Measurements from ENCODE around the gene PPME1. TPM values are rescaled to one million over a fixed set of nuclear protein-coding genes. Genes with fewer than 3 reads are reported as not detected.

PPME1 gene
- total RNA-seq, 1 experiment from 2014 or later, result 39.4 TPM

DNA sequence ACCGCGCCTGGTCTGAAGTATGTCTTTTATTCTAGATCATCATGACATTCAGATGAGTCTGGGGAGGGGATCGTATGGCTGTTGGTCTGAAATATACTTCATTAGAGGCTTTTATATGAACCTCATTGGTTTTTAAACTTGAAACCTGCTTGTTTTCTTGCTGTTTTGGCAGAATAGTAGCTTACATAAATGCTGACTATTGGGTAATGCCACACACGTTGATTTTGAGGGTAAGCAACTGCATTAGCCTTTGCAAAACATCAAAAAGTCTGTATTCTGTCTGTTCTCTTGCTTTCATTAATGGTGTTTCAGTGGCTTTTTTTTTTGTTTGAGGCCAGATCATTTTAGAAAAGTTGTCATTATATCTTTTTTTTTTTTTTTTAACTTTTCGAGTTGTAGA is 14.2 kb downstream of the PPME1 start:
- H3K79me2 ChIP-seq (ENCODE audit: insufficient read depth, low read length), result no peaks in the 10 kb centered on the region
- no peaks in the 10 kb centered on the region for H3K4me1 Mint-ChIP-seq
- no peak overlapping the region for H2AK5ac ChIP-seq (ENCODE audit: insufficient read length, low read length)

More for the DNA sequence above, 14.2 kb downstream of the PPME1 start:
- no peaks in the 10 kb centered on the region for H3K27me3 ChIP-seq (ENCODE audit: insufficient read depth, low read length)
- no peak overlapping the region for H3K14ac ChIP-seq (ENCODE audit: insufficient read depth, low read length)
- Mint-ChIP-seq H3K27me3 (ENCODE audit: low read depth) (no peaks in the 10 kb centered on the region), H3K27ac (no peak overlapping the region), H3K4me3 (no peak overlapping the region), H3K36me3 (ENCODE audit: insufficient read depth in 1 of 3, low read depth in 3 of 3) (peaks cover 7 to 15% (median 8%) of the 10 kb centered on the region in 3 experiments; a peak in 6 of 7 replicates), H3K9me3 (peaks cover 0 to 3% of the 10 kb centered on the region in 2 experiments; a peak in 2 of 5 replicates)
- no peak overlapping the region for H3K27ac ChIP-seq (ENCODE audit: insufficient read length, low read depth, low read length)
- no peak overlapping the region for H3K4ac ChIP-seq (ENCODE audit: low read depth, low read length)
- no peaks in the 10 kb centered on the region for H3K23me2 ChIP-seq (ENCODE audit: insufficient read length, low read depth, low read length, poor library complexity, severe bottlenecking)
- H2BK120ac ChIP-seq (ENCODE audit: low read depth, low read length, poor library complexity, severe bottlenecking), result no peak overlapping the region
- no peak overlapping the region for H3K56ac ChIP-seq (ENCODE audit: insufficient read length, low read depth, low read length)
- no peak overlapping the region for H2BK12ac ChIP-seq (ENCODE audit: insufficient read length, low read depth, low read length)
- H2BK15ac ChIP-seq (ENCODE audit: low read depth, low read length), result no peak overlapping the region
- no peak overlapping the region for H3K18ac ChIP-seq (ENCODE audit: insufficient read length, low read depth, low read length)
- no peak overlapping the region for H3K23ac ChIP-seq (ENCODE audit: insufficient read length, low read depth, low read length)
- DNase-seq, result no peak
- TF ChIP-seq, protein P1, sequence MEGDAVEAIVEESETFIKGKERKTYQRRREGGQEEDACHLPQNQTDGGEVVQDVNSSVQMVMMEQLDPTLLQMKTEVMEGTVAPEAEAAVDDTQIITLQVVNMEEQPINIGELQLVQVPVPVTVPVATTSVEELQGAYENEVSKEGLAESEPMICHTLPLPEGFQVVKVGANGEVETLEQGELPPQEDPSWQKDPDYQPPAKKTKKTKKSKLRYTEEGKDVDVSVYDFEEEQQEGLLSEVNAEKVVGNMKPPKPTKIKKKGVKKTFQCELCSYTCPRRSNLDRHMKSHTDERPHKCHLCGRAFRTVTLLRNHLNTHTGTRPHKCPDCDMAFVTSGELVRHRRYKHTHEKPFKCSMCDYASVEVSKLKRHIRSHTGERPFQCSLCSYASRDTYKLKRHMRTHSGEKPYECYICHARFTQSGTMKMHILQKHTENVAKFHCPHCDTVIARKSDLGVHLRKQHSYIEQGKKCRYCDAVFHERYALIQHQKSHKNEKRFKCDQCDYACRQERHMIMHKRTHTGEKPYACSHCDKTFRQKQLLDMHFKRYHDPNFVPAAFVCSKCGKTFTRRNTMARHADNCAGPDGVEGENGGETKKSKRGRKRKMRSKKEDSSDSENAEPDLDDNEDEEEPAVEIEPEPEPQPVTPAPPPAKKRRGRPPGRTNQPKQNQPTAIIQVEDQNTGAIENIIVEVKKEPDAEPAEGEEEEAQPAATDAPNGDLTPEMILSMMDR (conservative IDR thresholded peaks at IDR 0.05), result no peak
- no peak overlapping the region for H2BK20ac ChIP-seq (ENCODE audit: low read depth, low read length, poor library complexity, severe bottlenecking)
- H3K4me2 ChIP-seq (ENCODE audit: insufficient read depth, insufficient read length, low read length), result no peak overlapping the region
- no peak overlapping the region for H2AFZ ChIP-seq (ENCODE audit: low read length)
- H3T11ph ChIP-seq (ENCODE audit: low read length), result no peak overlapping the region
- H4K8ac ChIP-seq (replicated peaks; ENCODE audit: insufficient read length, low read depth, low read length), result no peak overlapping the region
- H4K5ac ChIP-seq (ENCODE audit: insufficient read length, low read depth, low read length), result no peak overlapping the region
- no peaks in the 10 kb centered on the region for H3K4me1 ChIP-seq (ENCODE audit: insufficient read depth, low read length)
- no peak overlapping the region for H4K91ac ChIP-seq (ENCODE audit: insufficient read length, low read depth, low read length)
- H3K9ac ChIP-seq (ENCODE audit: extremely low read depth, insufficient read length, low read length), result no peak overlapping the region
- H2BK5ac ChIP-seq (ENCODE audit: insufficient read length, low read length), result no peak overlapping the region
- H3K9me3 ChIP-seq (ENCODE audit: control insufficient read depth, low read depth, low read length), result no peaks in the 10 kb centered on the region
- no peaks in the 10 kb centered on the region for H4K20me1 ChIP-seq (ENCODE audit: control insufficient read depth, insufficient read depth, insufficient read length)
- no peaks in the 10 kb centered on the region for H3K79me1 ChIP-seq (ENCODE audit: insufficient read depth, low read depth, low read length, poor library complexity, severe bottlenecking)
- WGBS (ENCODE audit: extremely low coverage, insufficient read length, low lambda C conversion rate), result 100% methylated on average over 1 of the region's 5 CpGs
